GM23338 (cell line): ENCODE measurements around the gene SLC2A13. TPM values are rescaled to one million over a fixed set of nuclear protein-coding genes. Genes with fewer than 3 reads are reported as not detected.

Source experiments
- ATAC-seq: fragments of 200-7000 bp; cut with Tn5 transposase; 3 replicates; pipeline ENCODE4 v1.9.1; 2020
- DNase-seq: peaks from one replicate; pipeline ENCODE4 v3.0.0-alpha.2; 2015; ENCODE audit warnings: low spot score
- H2AFZ ChIP-seq: fragments of 200-600 bp; sonication (generic); 2 replicates; pipeline ENCODE4 v1.8.0; 2016; ENCODE audit warnings: antibody characterized with exemption, mild to moderate bottlenecking, moderate library complexity
- H3F3A ChIP-seq: fragments of 200-600 bp; sonication (generic); replicated peaks from 2 replicates; pipeline ENCODE4 v1.8.0; 2017; ENCODE audit warnings: antibody characterized with exemption, mixed run types, low read depth
- H3K27ac ChIP-seq: fragments of 200-600 bp; sonication (generic); 2 replicates; pipeline ENCODE4 v1.6.1; 2016; ENCODE audit warnings: low read depth
- H3K27me3 ChIP-seq: fragments of 200-600 bp; sonication (generic); 2 replicates; pipeline ENCODE4 v1.8.0; 2016; ENCODE audit warnings: mild to moderate bottlenecking, mixed run types, moderate library complexity; ENCODE audit not compliant: insufficient read depth
- H3K36me3 ChIP-seq: fragments of 200-600 bp; sonication (generic); 2 replicates; pipeline ENCODE4 v1.8.0; 2016; ENCODE audit warnings: mild to moderate bottlenecking; ENCODE audit not compliant: insufficient read depth
- H3K4me1 ChIP-seq: fragments of 200-600 bp; sonication (generic); 2 replicates; pipeline ENCODE4 v1.8.0; 2016; ENCODE audit warnings: mild to moderate bottlenecking, moderate library complexity; ENCODE audit not compliant: insufficient read depth
- H3K4me2 ChIP-seq: fragments of 200-600 bp; sonication (generic); 2 replicates; pipeline ENCODE4 v1.7.1; 2017; ENCODE audit warnings: mixed run types
- H3K4me3 ChIP-seq: fragments of 200-600 bp; sonication (generic); 2 replicates; pipeline ENCODE4 v1.6.1; 2016; ENCODE audit warnings: mixed run types
- H3K79me2 ChIP-seq: fragments of 200-600 bp; sonication (generic); replicated peaks from 2 replicates; pipeline ENCODE4 v1.8.0; 2017; ENCODE audit warnings: mild to moderate bottlenecking; ENCODE audit not compliant: insufficient read depth
- H3K9me2 ChIP-seq: fragments of 200-600 bp; sonication (generic); 2 replicates; pipeline ENCODE4 v1.8.0; 2017; ENCODE audit not compliant: insufficient read depth
- H4K20me1 ChIP-seq: fragments of 200-600 bp; sonication (generic); replicated peaks from 2 replicates; pipeline ENCODE4 v1.8.0; 2017; ENCODE audit warnings: mild to moderate bottlenecking; ENCODE audit not compliant: insufficient read depth
- H3K27ac Mint-ChIP-seq: 2 replicates; pipeline ENCODE4 v1.8.0; 2020; ENCODE audit warnings: inconsistent platforms, mild to moderate bottlenecking, moderate library complexity, mixed read lengths
- H3K27me3 Mint-ChIP-seq: 3 replicates; pipeline ENCODE4 v1.8.0; 2022; ENCODE audit warnings: low read depth, mild to moderate bottlenecking, moderate library complexity, mixed read lengths, inconsistent platforms; ENCODE audit not compliant: insufficient read depth, poor library complexity
- H3K36me3 Mint-ChIP-seq: 3 replicates; pipeline ENCODE4 v1.8.0; 2021; ENCODE audit warnings: low read depth, mild to moderate bottlenecking, inconsistent platforms, moderate library complexity, mixed read lengths
- H3K4me1 Mint-ChIP-seq: 3 replicates; pipeline ENCODE4 v1.8.0; 2020; ENCODE audit warnings: mild to moderate bottlenecking, inconsistent platforms, mixed read lengths
- H3K4me3 Mint-ChIP-seq: 3 replicates; pipeline ENCODE4 v1.8.0; 2021; ENCODE audit warnings: moderate library complexity, mild to moderate bottlenecking, inconsistent platforms, mixed read lengths
- H3K9me3 Mint-ChIP-seq: 3 replicates; pipeline ENCODE4 v1.8.0; 2020; ENCODE audit warnings: moderate library complexity, mild to moderate bottlenecking, inconsistent platforms, mixed read lengths
- CREB1 ChIP-seq: fragments of 250-450 bp; sonication (Bioruptor Pico); IDR thresholded peaks from 2 replicates; pipeline ENCODE4 v1.5.0; 2020; ENCODE audit warnings: low read depth, mild to moderate bottlenecking, moderate library complexity
- EZH2 ChIP-seq: fragments of 200-600 bp; sonication (generic); IDR thresholded peaks from one replicate; pipeline ENCODE4 v1.8.0; 2017; ENCODE audit warnings: antibody characterized with exemption, mild to moderate bottlenecking, low read depth; ENCODE audit not compliant: unreplicated experiment
- EZH2phosphoT487 ChIP-seq: fragments of 200-600 bp; sonication (generic); IDR thresholded peaks from one replicate; pipeline ENCODE4 v1.8.1; 2018; ENCODE audit warnings: antibody characterized with exemption; ENCODE audit not compliant: unreplicated experiment
- JUNB ChIP-seq: IDR thresholded peaks from one replicate; pipeline ENCODE4 v1.6.1; 2016; ENCODE audit warnings: antibody characterized with exemption; ENCODE audit not compliant: unreplicated experiment
- STAT1 ChIP-seq: IDR thresholded peaks from one replicate; pipeline ENCODE4 v1.6.1; 2016; ENCODE audit warnings: antibody characterized with exemption; ENCODE audit not compliant: unreplicated experiment
- polyA plus RNA-seq: library from polyadenylated mRNA; unstranded; fragments of >200 nt; fragmentation: Nextera tagmentation; extraction: Ambion mirVana; gene quantifications from 2 replicates; pipeline ENCODE4 v1.2.1, GENCODE V29; 2016
- total RNA-seq: library from RNA; depleted of rRNA; stranded (reverse); fragments of >200 nt; shearing (Covaris generic); gene quantifications from 2 replicates; pipeline ENCODE4 v1.2.3, GENCODE V29; 2014
- TF ChIP-seq, protein P1 (sequence below): fragments of 250-450 bp; sonication (Bioruptor Pico); IDR thresholded peaks from 2 replicates; pipeline ENCODE4 v1.5.0; 2020; ENCODE audit warnings: mild to moderate bottlenecking, moderate library complexity

SLC2A13 gene
- total and polyA plus RNA-seq, 2 experiments from 2014 or later = 6.8 to 22.7 TPM

DNA sequence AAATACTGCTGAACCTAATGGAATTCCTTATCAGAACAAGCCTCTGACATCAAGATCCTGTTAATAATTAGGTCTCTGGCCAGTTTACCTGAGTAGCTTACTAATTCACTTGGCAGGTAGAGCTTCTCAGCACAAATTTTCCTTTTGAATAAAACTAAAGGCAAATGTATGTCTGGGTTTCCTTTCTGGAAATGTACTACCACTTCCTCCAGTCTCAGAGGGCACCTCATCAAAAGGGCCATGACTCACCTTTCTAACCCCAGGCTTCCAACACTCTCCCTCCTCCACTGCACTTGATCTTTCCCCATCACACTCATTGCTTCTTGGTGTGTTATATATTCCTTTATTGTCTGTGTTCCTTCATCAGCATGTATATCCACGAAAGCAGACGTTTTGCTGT, 90.5 kb downstream of the SLC2A13 start (continued):
- TF ChIP-seq, protein P1, sequence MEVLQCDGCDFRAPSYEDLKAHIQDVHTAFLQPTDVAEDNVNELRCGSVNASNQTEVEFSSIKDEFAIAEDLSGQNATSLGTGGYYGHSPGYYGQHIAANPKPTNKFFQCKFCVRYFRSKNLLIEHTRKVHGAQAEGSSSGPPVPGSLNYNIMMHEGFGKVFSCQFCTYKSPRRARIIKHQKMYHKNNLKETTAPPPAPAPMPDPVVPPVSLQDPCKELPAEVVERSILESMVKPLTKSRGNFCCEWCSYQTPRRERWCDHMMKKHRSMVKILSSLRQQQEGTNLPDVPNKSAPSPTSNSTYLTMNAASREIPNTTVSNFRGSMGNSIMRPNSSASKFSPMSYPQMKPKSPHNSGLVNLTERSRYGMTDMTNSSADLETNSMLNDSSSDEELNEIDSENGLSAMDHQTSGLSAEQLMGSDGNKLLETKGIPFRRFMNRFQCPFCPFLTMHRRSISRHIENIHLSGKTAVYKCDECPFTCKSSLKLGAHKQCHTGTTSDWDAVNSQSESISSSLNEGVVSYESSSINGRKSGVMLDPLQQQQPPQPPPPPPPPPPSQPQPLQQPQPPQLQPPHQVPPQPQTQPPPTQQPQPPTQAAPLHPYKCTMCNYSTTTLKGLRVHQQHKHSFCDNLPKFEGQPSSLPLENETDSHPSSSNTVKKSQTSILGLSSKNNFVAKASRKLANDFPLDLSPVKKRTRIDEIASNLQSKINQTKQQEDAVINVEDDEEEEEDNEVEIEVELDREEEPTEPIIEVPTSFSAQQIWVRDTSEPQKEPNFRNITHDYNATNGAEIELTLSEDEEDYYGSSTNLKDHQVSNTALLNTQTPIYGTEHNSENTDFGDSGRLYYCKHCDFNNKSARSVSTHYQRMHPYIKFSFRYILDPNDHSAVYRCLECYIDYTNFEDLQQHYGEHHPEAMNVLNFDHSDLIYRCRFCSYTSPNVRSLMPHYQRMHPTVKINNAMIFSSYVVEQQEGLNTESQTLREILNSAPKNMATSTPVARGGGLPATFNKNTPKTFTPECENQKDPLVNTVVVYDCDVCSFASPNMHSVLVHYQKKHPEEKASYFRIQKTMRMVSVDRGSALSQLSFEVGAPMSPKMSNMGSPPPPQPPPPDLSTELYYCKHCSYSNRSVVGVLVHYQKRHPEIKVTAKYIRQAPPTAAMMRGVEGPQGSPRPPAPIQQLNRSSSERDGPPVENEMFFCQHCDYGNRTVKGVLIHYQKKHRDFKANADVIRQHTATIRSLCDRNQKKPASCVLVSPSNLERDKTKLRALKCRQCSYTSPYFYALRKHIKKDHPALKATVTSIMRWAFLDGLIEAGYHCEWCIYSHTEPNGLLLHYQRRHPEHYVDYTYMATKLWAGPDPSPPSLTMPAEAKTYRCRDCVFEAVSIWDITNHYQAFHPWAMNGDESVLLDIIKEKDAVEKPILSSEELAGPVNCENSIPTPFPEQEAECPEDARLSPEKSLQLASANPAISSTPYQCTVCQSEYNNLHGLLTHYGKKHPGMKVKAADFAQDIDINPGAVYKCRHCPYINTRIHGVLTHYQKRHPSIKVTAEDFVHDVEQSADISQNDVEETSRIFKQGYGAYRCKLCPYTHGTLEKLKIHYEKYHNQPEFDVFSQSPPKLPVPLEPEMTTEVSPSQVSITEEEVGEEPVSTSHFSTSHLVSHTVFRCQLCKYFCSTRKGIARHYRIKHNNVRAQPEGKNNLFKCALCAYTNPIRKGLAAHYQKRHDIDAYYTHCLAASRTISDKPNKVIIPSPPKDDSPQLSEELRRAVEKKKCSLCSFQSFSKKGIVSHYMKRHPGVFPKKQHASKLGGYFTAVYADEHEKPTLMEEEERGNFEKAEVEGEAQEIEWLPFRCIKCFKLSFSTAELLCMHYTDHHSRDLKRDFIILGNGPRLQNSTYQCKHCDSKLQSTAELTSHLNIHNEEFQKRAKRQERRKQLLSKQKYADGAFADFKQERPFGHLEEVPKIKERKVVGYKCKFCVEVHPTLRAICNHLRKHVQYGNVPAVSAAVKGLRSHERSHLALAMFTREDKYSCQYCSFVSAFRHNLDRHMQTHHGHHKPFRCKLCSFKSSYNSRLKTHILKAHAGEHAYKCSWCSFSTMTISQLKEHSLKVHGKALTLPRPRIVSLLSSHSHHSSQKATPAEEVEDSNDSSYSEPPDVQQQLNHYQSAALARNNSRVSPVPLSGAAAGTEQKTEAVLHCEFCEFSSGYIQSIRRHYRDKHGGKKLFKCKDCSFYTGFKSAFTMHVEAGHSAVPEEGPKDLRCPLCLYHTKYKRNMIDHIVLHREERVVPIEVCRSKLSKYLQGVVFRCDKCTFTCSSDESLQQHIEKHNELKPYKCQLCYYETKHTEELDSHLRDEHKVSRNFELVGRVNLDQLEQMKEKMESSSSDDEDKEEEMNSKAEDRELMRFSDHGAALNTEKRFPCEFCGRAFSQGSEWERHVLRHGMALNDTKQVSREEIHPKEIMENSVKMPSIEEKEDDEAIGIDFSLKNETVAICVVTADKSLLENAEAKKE = no peak
- no peak for TF ChIP-seq STAT1
- no peak for TF ChIP-seq JUNB

DNA sequence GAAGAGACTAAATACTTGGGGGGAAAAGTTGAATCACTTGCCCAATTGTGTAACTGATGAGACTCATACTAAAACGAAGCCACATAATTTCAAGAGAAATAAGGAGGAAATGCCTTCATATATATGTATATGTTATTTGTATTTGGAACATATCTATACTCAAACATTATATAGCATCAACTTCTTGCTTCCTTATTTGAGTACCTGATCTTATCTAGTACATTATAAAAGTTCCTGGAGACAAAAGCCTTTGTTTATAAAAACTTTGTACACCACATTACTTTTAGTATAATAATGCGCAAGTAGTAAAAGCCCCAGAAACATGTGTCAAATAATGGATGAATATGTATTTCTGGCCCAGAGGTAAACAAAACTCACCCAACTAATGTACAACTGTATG, 92.0 kb downstream of the SLC2A13 start:
- H3K79me2 ChIP-seq = no peaks in the 10 kb centered on the region
- Mint-ChIP-seq H3K36me3 (no peaks in the 10 kb centered on the region), H3K4me3 (no peak overlapping the region), H3K27me3 (no peaks in the 10 kb centered on the region), H3K27ac (no peak overlapping the region), H3K4me1 (peaks cover 31% of the 10 kb centered on the region), H3K9me3 (no peaks in the 10 kb centered on the region)
- no peaks in the 10 kb centered on the region for H3K27me3 ChIP-seq
- no peak for DNase-seq
- no peaks in the 10 kb centered on the region for H4K20me1 ChIP-seq
- no peak for ATAC-seq
- no peak overlapping the region for H2AFZ ChIP-seq
- TF ChIP-seq EZH2 = no peak
- TF ChIP-seq CREB1 (CRISPR knock-in tag) = no peak
- no peak for TF ChIP-seq EZH2phosphoT487
- H3K4me2 ChIP-seq = no peak overlapping the region
- no peak overlapping the region for H3K4me3 ChIP-seq
- H3K4me1 ChIP-seq = peaks cover 7% of the 10 kb centered on the region; the same call in 1 of the 2 replicates
- no peaks in the 10 kb centered on the region for H3K36me3 ChIP-seq
- no peaks in the 10 kb centered on the region for H3F3A ChIP-seq
- no peaks in the 10 kb centered on the region for H3K9me2 ChIP-seq
- no peak overlapping the region for H3K27ac ChIP-seq
